Colonic mucosa (tissue), 4 donors: Measurements from ENCODE around the gene ANO7. TPM values are rescaled to one million over a fixed set of nuclear protein-coding genes. Genes with fewer than 3 reads are reported as not detected.
A peak's percentile ranks its signal among the peaks of the same experiment; 100 is the strongest.
"Not testable (repeated sequence)": the region's sequence is repeated elsewhere in the genome, so short reads cannot be mapped to it uniquely, and the experiment has no call there.

Source experiments
- DNase-seq: peaks from one replicate; pipeline ENCODE4 v3.0.0-alpha.2; 2020
- H3K27ac ChIP-seq: fragments of 200-600 bp; one replicate; pipeline ENCODE4 v1.8.0; 2021
- H3K27me3 ChIP-seq: fragments of 200-600 bp; one replicate; pipeline ENCODE4 v1.8.0; 2021
- H3K36me3 ChIP-seq: fragments of 200-600 bp; one replicate; pipeline ENCODE4 v1.8.0; 2021
- H3K4me1 ChIP-seq: fragments of 200-600 bp; one replicate; pipeline ENCODE4 v1.8.0; 2021; ENCODE audit warnings: mild to moderate bottlenecking
- H3K4me3 ChIP-seq: fragments of 200-600 bp; one replicate; pipeline ENCODE4 v1.8.0; 2021
- H3K9ac ChIP-seq, 2 donors: one replicate each; pipeline ENCODE4 v1.7.0; 2013; ENCODE audit warnings: control low read depth in 2 of 2, low read depth in 2 of 2, low read length in 2 of 2
- H3K9me3 ChIP-seq: fragments of 200-600 bp; one replicate; pipeline ENCODE4 v1.8.0; 2021
- CTCF ChIP-seq: fragments of 200-600 bp; IDR thresholded peaks from one replicate; pipeline ENCODE4 v1.8.0; 2022; ENCODE audit warnings: antibody characterized with exemption, mild to moderate bottlenecking
- intact Hi-C: fragments of 100-400 bp; cut with DNase I; formaldehyde crosslinking; loops from one replicate; pipeline ENCODE4 v1.14.1; 2022
- total RNA-seq, 2 donors: library from RNA; stranded (reverse); fragmentation: NEBNext Ultra II Directional in 1 of 2; extraction: Animal tissue kit (Norgen Biotek cat#: 25700) in 1 of 2; gene quantifications; one replicate each; pipeline ENCODE4 v1.2.1, GENCODE V29; 2021
- donor health status: healthy.
- donor health status: DM: no; HTN: no; CAD: no.
- donor health status: DM: no; HTN: no; CAD: no.

ANO7 gene
- total RNA-seq, 2 donors from 2014 or later, result 41.4 to 55.0 TPM

GRCh38 chr2:241191081-241191480, 2.6 kb downstream of the ANO7 start:
- intact Hi-C loops, result no loop called here
- no peak overlapping the region for H3K27ac ChIP-seq
- no peaks in the 10 kb centered on the region for H3K36me3 ChIP-seq
- no peak for TF ChIP-seq CTCF
- peak; percentile 43 for DNase-seq
- no peak overlapping the region for H3K9ac ChIP-seq
- H3K4me3 ChIP-seq, result no peak overlapping the region
- H3K9me3 ChIP-seq, result no peaks in the 10 kb centered on the region
- no peaks in the 10 kb centered on the region for H3K4me1 ChIP-seq
- H3K27me3 ChIP-seq, result no peaks in the 10 kb centered on the region

DNA sequence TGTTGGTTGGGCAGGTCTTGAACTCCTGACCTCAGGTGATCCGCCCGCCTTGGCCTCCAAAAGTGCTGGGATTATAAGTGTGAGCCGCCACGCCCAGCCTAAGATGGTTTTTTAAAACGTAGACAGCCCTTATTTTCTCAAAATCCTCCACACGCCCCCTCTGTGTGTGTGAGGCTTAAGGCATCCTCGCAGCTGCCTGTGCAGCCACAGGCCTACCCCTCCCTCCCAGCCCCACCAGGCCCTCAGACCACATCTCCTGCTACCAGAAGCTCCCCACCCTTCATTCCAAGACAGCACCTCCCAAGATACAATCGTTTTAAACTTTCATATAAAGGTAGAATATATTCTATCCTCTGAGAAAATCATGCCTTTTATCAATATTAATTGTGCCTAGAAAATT, 4.8 kb downstream of the ANO7 start:
- TF ChIP-seq CTCF, result no peak
- intact Hi-C loops, result no loop called here
- Histone ChIP-seq H3K9me3 (no peaks in the 10 kb centered on the region), H3K4me1 (no peaks in the 10 kb centered on the region), H3K36me3 (no peaks in the 10 kb centered on the region), H3K27ac (no peak overlapping the region), H3K27me3 (no peaks in the 10 kb centered on the region), H3K9ac (no peak overlapping the region), H3K4me3 (no peak overlapping the region)
- DNase-seq, result no peak

- no peaks in the 10 kb centered on the region for H3K4me1 ChIP-seq
- no peak overlapping the region for H3K4me3 ChIP-seq
- H3K9ac ChIP-seq, result no peak overlapping the region
- H3K27ac ChIP-seq, result no peak overlapping the region
- TF ChIP-seq CTCF, result no peak
- H3K27me3 ChIP-seq, result no peaks in the 10 kb centered on the region
- no peak for DNase-seq
- no peaks in the 10 kb centered on the region for H3K36me3 ChIP-seq
- intact Hi-C loops, result no loop called here
- H3K9me3 ChIP-seq, result no peaks in the 10 kb centered on the region
These were observed 6.3 kb downstream of the ANO7 start for GRCh38 chr2:241194811-241195210.

- Histone ChIP-seq H3K4me1 (no peaks in the 10 kb centered on the region), H3K4me3 (no peak overlapping the region), H3K9ac (no peak overlapping the region), H3K27me3 (no peaks in the 10 kb centered on the region), H3K36me3 (no peaks in the 10 kb centered on the region), H3K9me3 (no peaks in the 10 kb centered on the region), H3K27ac (no peak overlapping the region)
- TF ChIP-seq CTCF, result no peak
- no peak for DNase-seq
- intact Hi-C loops, result no loop called here
These were observed 7.1 kb downstream of the ANO7 start for GRCh38 chr2:241195506-241196130.

- H3K27ac ChIP-seq, DNase-seq, intact Hi-C loops: not testable (repeated sequence)
These were observed 8.8 kb downstream of the ANO7 start for GRCh38 chr2:241197246-241197645.

GRCh38 chr2:241197947-241198346, 9.5 kb downstream of the ANO7 start:
- H3K4me3 ChIP-seq, result no peak overlapping the region
- H3K27ac ChIP-seq, result no peak overlapping the region
- H3K9me3 ChIP-seq, result no peaks in the 10 kb centered on the region
- no peaks in the 10 kb centered on the region for H3K4me1 ChIP-seq
- H3K27me3 ChIP-seq, result no peaks in the 10 kb centered on the region
- no peak for DNase-seq
- H3K9ac ChIP-seq, result no peak overlapping the region
- TF ChIP-seq CTCF, result no peak
- H3K36me3 ChIP-seq, result no peaks in the 10 kb centered on the region
- intact Hi-C loops, result no loop called here

More at GRCh38 chr2:241197246-241197645, 8.8 kb downstream of the ANO7 start:
- not testable (repeated sequence) for H3K36me3 ChIP-seq, H3K9ac ChIP-seq, H3K4me1 ChIP-seq, H3K27me3 ChIP-seq, H3K4me3 ChIP-seq, H3K9me3 ChIP-seq
